T-cell (primary cell): ENCODE data around the gene ANKRD28. TPM values are rescaled to one million over a fixed set of nuclear protein-coding genes. Genes with fewer than 3 reads are reported as not detected.

Source experiments
- ATAC-seq, 4 experiments: fragments of 200-7000 bp in 3 of 4; fragments of 150-1000 bp in 1 of 4; cut with Tn5 transposase; replicated peaks in 1 of 4; 1 replicate in 3 of 4; 2 replicates in 1 of 4; pipeline ENCODE4 v1.10.0; 2021; ENCODE audit warnings: moderate library complexity in 3 of 4, mild to moderate bottlenecking in 2 of 4, moderate number of reproducible peaks in 1 of 4
- CTCF ChIA-PET, 2 donors: fragments of 300-600 bp; sonication (Branson Sonifier 250); formaldehyde crosslinking; loops; one replicate each; lab custom pipeline; 2022; ENCODE audit warnings: antibody characterized with exemption in 2 of 2; lab: Charles Lee
- POLR2A ChIA-PET, 2 donors: fragments of 300-600 bp; sonication (Branson Sonifier 250); formaldehyde crosslinking; loops; one replicate each; lab custom pipeline; 2022; ENCODE audit warnings: antibody characterized with exemption in 2 of 2; lab: Charles Lee
- DNase-seq, 35 experiments: peaks; one replicate each; pipeline versions ENCODE4 v3.0.0 to v3.0.0-alpha.2; 2013 to 2023
- H3K27ac ChIP-seq: one replicate; pipeline ENCODE4 v1.5.1; 2013; ENCODE audit warnings: low read length
- H3K27me3 ChIP-seq, 2 experiments: replicated peaks in 1 of 2; 1 replicate in 1 of 2; 2 replicates in 1 of 2; pipeline versions ENCODE4 v1.6.1 to v1.7.0; 2013; ENCODE audit warnings: low read length in 1 of 2, mixed read lengths in 1 of 2; ENCODE audit not compliant: control insufficient read depth in 2 of 2, insufficient read depth in 2 of 2; ENCODE audit errors: extremely low read depth in 1 of 2
- H3K36me3 ChIP-seq, 2 donors: 1 replicate in 1 of 2; 2 replicates in 1 of 2; pipeline versions ENCODE4 v1.6.1 to v1.7.0; 2013; ENCODE audit warnings: low read length in 1 of 2; ENCODE audit not compliant: control insufficient read depth in 2 of 2, insufficient read depth in 1 of 2; ENCODE audit errors: extremely low read depth in 1 of 2
- H3K4me1 ChIP-seq, 2 experiments: 1 replicate in 1 of 2; 2 replicates in 1 of 2; pipeline versions ENCODE4 v1.6.1 to v1.7.0; 2013; ENCODE audit warnings: low read length in 2 of 2, mixed read lengths in 1 of 2; ENCODE audit not compliant: insufficient read depth in 2 of 2, control insufficient read depth in 1 of 2; ENCODE audit errors: extremely low read depth in 1 of 2
- H3K4me3 ChIP-seq, 2 donors: 1 replicate in 1 of 2; 2 replicates in 1 of 2; pipeline versions ENCODE4 v1.5.1 to v1.7.0; 2013; ENCODE audit warnings: mild to moderate bottlenecking in 2 of 2, low read length in 1 of 2, moderate library complexity in 1 of 2; ENCODE audit not compliant: control insufficient read depth in 1 of 2; ENCODE audit errors: extremely low read depth in 1 of 2
- H3K9me3 ChIP-seq: 2 replicates; pipeline ENCODE4 v1.7.0; 2013
- H3K27ac Mint-ChIP-seq, 2 donors: one replicate each; pipeline ENCODE4 v1.8.0; 2020 to 2021; ENCODE audit warnings: mild to moderate bottlenecking in 2 of 2, mixed read lengths in 2 of 2
- H3K27me3 Mint-ChIP-seq, 2 donors: one replicate each; pipeline ENCODE4 v1.8.0; 2021 to 2022; ENCODE audit warnings: mixed read lengths in 2 of 2
- H3K36me3 Mint-ChIP-seq: one replicate; pipeline ENCODE4 v1.8.0; 2021; ENCODE audit warnings: mixed read lengths
- H3K4me1 Mint-ChIP-seq, 3 donors: one replicate each; pipeline ENCODE4 v1.8.0; 2020 to 2022; ENCODE audit warnings: mixed read lengths in 3 of 3, mild to moderate bottlenecking in 1 of 3
- H3K4me3 Mint-ChIP-seq, 3 donors: one replicate each; pipeline ENCODE4 v1.8.0; 2020 to 2022; ENCODE audit warnings: mild to moderate bottlenecking in 3 of 3, mixed read lengths in 3 of 3, moderate library complexity in 3 of 3
- H3K9me3 Mint-ChIP-seq, 3 donors: one replicate each; pipeline ENCODE4 v1.8.0; 2020 to 2022; ENCODE audit warnings: mixed read lengths in 3 of 3
- WGBS: methylation state at CpG from one replicate; pipeline ENCODE4 v1.1.5; 2013; ENCODE audit warnings: missing lambda C conversion rate; ENCODE audit not compliant: insufficient coverage; 5-methylcytosine and 5-hydroxymethylcytosine counted together
- total RNA-seq, 35 experiments: library from RNA in 6 of 35; stranded (reverse) in 6 of 35; fragments of 120-200 nt in 1 of 35; gene quantifications; one replicate each; pipeline versions ENCODE4 v1.2.1 to v1.2.4 and lab custom pipeline; 2013 to 2026

ANKRD28 gene
- total RNA-seq, 5 donors from 2014 or later (not counting 1 experiment from before 2014, with no cell fraction given), result 30.1 to 67.6 (median 39.0) TPM

DNA sequence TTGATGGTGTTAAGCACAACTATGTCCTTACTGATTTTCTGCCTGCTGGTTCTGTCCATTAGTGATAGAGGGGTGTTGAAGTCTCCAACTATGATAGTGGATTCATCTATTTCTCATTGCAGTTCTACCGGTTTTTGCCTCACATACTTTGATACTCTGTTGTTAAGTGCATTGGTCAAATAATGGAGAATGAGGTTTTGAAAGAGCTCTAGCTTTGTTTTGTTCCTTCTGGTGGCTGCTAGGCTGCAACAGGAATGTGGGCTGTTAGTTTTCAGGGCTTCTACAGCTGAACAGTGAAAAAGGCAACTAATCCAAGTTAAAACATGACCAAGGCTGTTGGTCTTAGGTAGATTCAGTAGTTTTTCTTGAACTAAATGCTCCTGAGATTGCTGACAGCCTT lies 133.6 kb downstream of the ANKRD28 start:
- DNase-seq (no peak), ATAC-seq (no peak)
- peaks cover 31 to 48% (median 39%) of the 10 kb centered on the region in 3 donors for H3K4me1 Mint-ChIP-seq
- Histone ChIP-seq H3K27ac (no peak overlapping the region), H3K9me3 (no peaks in the 10 kb centered on the region), H3K27me3 (no peaks in the 10 kb centered on the region), H3K36me3 (no peaks in the 10 kb centered on the region), H3K4me3 (no peak overlapping the region), H3K4me1 (peaks cover 7 to 8% of the 10 kb centered on the region in 2 experiments)
- H3K27ac Mint-ChIP-seq, result no peak overlapping the region
- H3K9me3 Mint-ChIP-seq, result peaks cover 0 to 6% (median 3%) of the 10 kb centered on the region in 3 donors
- WGBS, result no CpG with 5 or more reads among the region's 1 CpG
- H3K27me3 Mint-ChIP-seq, result peaks cover 0 to 5% of the 10 kb centered on the region in 2 donors
- peaks cover 33% of the 10 kb centered on the region for H3K36me3 Mint-ChIP-seq
- ChIA-PET POLR2A (no interaction called here), CTCF (no interaction called here)
- H3K4me3 Mint-ChIP-seq, result no peak overlapping the region

DNA sequence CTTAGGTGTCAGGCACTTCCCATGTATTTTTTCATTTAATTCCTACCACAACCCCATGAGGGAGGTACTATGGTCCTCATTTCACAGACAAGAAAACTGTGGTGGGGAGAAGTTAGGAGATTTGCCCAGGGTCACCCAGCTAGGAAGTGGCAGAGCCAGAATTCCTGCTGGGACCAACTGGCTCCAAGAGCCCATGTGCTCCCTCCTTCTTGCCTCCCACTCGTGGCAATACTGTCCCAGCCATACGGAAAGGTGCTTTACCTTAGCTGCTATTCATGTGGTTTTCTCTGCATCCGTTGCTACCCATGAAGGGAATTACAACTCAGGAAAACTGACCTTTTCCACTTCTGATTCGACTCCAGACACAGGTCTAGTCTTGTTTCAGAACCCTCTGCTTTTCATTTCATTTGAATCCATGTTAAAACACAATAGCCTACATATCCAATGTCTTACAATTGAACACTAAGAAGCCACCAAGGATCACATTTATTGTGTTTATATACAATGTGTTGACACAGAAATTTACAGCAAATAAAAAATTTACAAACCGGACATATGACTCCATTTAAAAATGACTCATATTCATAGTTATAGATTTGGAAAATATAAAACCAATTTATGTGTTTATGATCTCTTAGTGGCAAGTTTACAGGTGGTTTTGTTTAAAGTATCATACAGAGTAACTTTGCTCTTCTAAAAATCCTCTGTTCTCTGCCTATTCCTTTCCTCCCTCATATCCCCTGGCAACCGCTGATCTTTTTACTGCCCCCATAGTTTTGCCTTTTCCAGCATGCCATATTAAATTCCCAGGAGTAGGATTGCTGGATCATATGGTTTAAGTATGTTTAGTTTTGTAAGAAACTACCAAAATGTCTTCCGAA lies 137.5 kb downstream of the ANKRD28 start:
- no peak for DNase-seq
- Histone ChIP-seq H3K4me3 (no peak overlapping the region), H3K36me3 (no peaks in the 10 kb centered on the region), H3K4me1 (peaks cover 2 to 3% of the 10 kb centered on the region in 2 experiments), H3K9me3 (no peaks in the 10 kb centered on the region), H3K27me3 (no peaks in the 10 kb centered on the region), H3K27ac (no peak overlapping the region)
- CTCF ChIA-PET, result no interaction called here
- Mint-ChIP-seq H3K27me3 (peaks cover 0 to 5% of the 10 kb centered on the region in 2 donors), H3K9me3 (peaks cover 8 to 27% (median 9%) of the 10 kb centered on the region in 3 donors), H3K4me1 (peaks cover 14 to 32% (median 17%) of the 10 kb centered on the region in 3 donors), H3K4me3 (no peak overlapping the region), H3K27ac (no peak overlapping the region), H3K36me3 (peaks cover 32% of the 10 kb centered on the region)
- 69% methylated on average over 4 of the region's 7 CpGs for WGBS
- POLR2A ChIA-PET, result no interaction called here
- no peak for ATAC-seq

DNA sequence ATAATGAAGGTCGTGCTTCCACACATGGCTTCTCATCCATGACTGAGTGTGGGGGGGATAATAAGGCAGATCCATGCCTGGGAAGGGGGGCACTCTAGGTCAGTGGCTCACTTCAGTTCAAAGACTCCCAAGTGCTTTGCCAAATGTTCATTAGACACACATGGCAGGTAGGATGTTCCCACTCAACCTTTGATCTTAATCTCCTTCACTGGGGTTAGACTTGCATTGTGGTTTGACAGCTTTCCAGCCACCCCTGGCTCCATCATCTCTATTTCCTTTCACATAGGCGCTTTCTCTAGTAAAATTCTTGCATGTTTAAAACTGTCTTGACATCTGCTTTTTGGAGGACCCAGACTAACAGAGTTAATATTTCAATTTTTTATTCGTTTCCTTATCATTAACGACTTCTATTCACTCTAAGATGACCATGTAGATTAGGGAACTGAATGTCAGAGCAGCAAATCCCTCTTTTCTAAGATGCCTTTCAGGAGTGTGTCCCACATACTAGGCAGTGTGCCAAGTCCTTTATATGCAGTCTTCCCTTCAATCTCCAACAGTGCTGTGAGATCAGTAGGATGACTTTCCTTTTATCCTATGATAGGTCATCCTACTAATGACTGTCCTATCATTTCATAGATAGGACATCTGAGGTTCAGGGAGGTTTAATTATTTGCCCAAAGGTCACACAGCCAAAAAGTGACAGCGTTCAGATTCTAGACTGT lies 138.4 kb downstream of the ANKRD28 start:
- POLR2A ChIA-PET, result no interaction called here
- Histone ChIP-seq H3K4me1 (peaks cover 2 to 3% of the 10 kb centered on the region in 2 experiments), H3K4me3 (no peak overlapping the region), H3K27me3 (no peaks in the 10 kb centered on the region), H3K9me3 (no peaks in the 10 kb centered on the region), H3K27ac (no peak overlapping the region), H3K36me3 (no peaks in the 10 kb centered on the region)
- CTCF ChIA-PET, result no interaction called here
- no peak overlapping the region for H3K4me3 Mint-ChIP-seq
- WGBS, result no CpG with 5 or more reads among the region's 5 CpGs
- no peak for DNase-seq
- H3K4me1 Mint-ChIP-seq, result peaks cover 14 to 30% (median 17%) of the 10 kb centered on the region in 3 donors
- peaks cover 8 to 31% (median 9%) of the 10 kb centered on the region in 3 donors for H3K9me3 Mint-ChIP-seq
- H3K27me3 Mint-ChIP-seq, result peaks cover 0 to 5% of the 10 kb centered on the region in 2 donors
- ATAC-seq, result no peak
- H3K27ac Mint-ChIP-seq, result no peak overlapping the region
- H3K36me3 Mint-ChIP-seq, result peaks cover 31% of the 10 kb centered on the region

DNA sequence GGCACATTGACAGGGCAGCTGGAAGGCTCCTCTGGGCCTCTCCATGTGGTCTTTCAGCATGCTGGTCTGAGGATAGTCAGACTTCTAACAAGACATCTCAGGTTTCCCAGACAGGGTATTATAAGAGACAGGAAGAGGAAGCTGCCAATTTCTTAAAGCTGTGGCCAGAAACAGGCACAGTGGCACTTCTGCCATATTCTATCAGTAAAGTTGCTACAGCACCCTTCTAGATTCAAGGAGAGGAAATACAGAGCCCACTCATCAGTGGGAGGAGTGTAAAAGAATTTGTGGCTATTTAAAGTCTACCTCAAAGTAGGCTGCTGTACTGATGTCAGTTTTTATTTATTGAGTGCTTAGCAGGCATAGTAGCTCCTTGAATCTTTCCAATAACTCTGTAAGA lies 140.8 kb downstream of the ANKRD28 start:
- POLR2A ChIA-PET, result interaction anchor here (0.6 to 0.7 kb wide), 3 partner anchors 26 to 562 kb away, joined by 3 to 7 read pairs (median 6); no protein-coding TSS in a partner anchor

DNA sequence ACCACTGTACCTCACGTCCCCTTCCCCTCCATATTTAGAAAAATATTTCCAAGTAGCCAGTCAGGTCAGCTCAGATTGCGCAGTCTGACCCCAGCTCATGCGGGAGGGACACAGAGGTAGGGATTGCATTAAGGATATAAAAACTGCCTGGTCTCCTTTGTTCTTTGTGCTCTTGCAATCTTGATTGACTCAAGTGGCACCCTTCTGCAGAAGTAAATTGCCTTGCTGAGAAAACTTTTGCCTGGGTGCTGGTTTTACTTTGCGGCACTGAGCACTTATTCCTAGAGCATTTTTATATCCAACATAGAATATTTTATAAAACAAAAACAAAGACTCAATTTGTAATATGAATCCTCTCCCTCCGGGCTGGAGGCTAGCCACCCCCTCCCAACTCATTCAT lies 141.4 kb downstream of the ANKRD28 start:
- Histone ChIP-seq H3K4me3 (no peak overlapping the region), H3K9me3 (no peaks in the 10 kb centered on the region), H3K27me3 (peaks cover 0 to 8% of the 10 kb centered on the region in 2 experiments), H3K4me1 (peaks cover 2 to 3% of the 10 kb centered on the region in 2 experiments), H3K36me3 (no peaks in the 10 kb centered on the region), H3K27ac (no peak overlapping the region)
- Mint-ChIP-seq H3K4me3 (no peak overlapping the region), H3K27me3 (peaks cover 1 to 3% of the 10 kb centered on the region in 2 donors), H3K4me1 (peaks cover 16 to 25% (median 18%) of the 10 kb centered on the region in 3 donors), H3K9me3 (peaks cover 3 to 28% (median 8%) of the 10 kb centered on the region in 3 donors), H3K27ac (no peak overlapping the region), H3K36me3 (peaks cover 25% of the 10 kb centered on the region)
- whole genome bisulfite sequencing, result 93% methylated on average over 3 of the region's 5 CpGs
- ChIA-PET CTCF (no interaction called here), POLR2A (no interaction called here)
- DNase-seq (no peak), ATAC-seq (no peak)

More for the DNA sequence above, 140.8 kb downstream of the ANKRD28 start:
- H3K9me3 ChIP-seq, result no peaks in the 10 kb centered on the region
- peaks cover 8 to 28% (median 9%) of the 10 kb centered on the region in 3 donors for H3K9me3 Mint-ChIP-seq
- no peak overlapping the region for H3K4me3 Mint-ChIP-seq
- ATAC-seq (no peak), DNase-seq (no peak)
- H3K4me3 ChIP-seq, result no peak overlapping the region
- CTCF ChIA-PET, result no interaction called here
- peaks cover 2 to 3% of the 10 kb centered on the region in 2 experiments for H3K4me1 ChIP-seq
- no peaks in the 10 kb centered on the region for H3K36me3 ChIP-seq
- H3K27me3 ChIP-seq, result peaks cover 0 to 4% of the 10 kb centered on the region in 2 experiments
- H3K27ac Mint-ChIP-seq, result no peak overlapping the region
- peaks cover 25% of the 10 kb centered on the region for H3K36me3 Mint-ChIP-seq
- H3K27me3 Mint-ChIP-seq, result peaks cover 0 to 5% of the 10 kb centered on the region in 2 donors
- no peak overlapping the region for H3K27ac ChIP-seq
- peaks cover 14 to 30% (median 17%) of the 10 kb centered on the region in 3 donors for H3K4me1 Mint-ChIP-seq

DNA sequence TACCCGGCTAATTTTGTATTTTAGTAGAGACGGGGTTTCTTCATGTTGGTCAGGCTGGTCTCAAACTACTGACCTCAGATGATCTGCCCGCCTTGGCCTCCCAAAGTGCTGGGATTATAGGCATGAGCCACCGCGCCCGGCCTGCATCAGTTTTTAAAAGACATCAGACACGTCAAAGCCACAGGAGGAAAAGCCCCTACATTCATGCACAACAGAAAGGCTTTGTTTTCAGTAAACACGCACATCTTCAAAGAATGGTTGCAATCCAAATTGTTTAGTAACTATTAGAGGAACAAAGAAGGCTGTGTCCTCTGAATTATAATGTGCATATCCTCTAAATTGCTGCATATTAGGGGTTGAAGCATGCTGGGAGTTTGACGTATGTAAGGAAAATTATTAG lies 142.9 kb downstream of the ANKRD28 start:
- Mint-ChIP-seq H3K4me3 (no peak overlapping the region), H3K9me3 (peaks cover 3 to 28% (median 8%) of the 10 kb centered on the region in 3 donors), H3K4me1 (peaks cover 9 to 27% (median 21%) of the 10 kb centered on the region in 3 donors), H3K36me3 (peaks cover 25% of the 10 kb centered on the region), H3K27me3 (peaks cover 5 to 6% of the 10 kb centered on the region in 2 donors), H3K27ac (no peak overlapping the region)
- Histone ChIP-seq H3K4me1 (peaks cover 2 to 6% of the 10 kb centered on the region in 2 experiments), H3K9me3 (no peaks in the 10 kb centered on the region), H3K36me3 (no peaks in the 10 kb centered on the region), H3K27ac (no peak overlapping the region), H3K4me3 (no peak overlapping the region), H3K27me3 (peaks cover 0 to 13% of the 10 kb centered on the region in 2 experiments)
- ATAC-seq (no peak), DNase-seq (no peak)
- ChIA-PET CTCF (no interaction called here), POLR2A (no interaction called here)
- 94% methylated on average over 6 of the region's 9 CpGs for WGBS
